T1000 (cell line): ENCODE data around the gene SF1.

ENCODE experiments used
- DNase-seq: peaks from one replicate; lab custom pipeline; 2025; ENCODE audit warnings: mixed read lengths; lab: John Stamatoyannopoulos, UW

The SF1 gene

GRCh38 chr11:64745189-64745520 lies 33.2 kb downstream of the SF1 start:
- DNase-seq = no peak

GRCh38 chr11:64744544-64745188 lies 33.7 kb downstream of the SF1 start:
- DNase-seq = no peak

- DNase-seq = no peak
These were observed 34.5 kb downstream of the SF1 start, which contains the start of gene RASGRP2 for GRCh38 chr11:64743591-64744543. Gene RASGRP2 (minus strand): TSS chr11:64744142. CDS start chr11:64742866, 1,276 bp downstream.

DNA sequence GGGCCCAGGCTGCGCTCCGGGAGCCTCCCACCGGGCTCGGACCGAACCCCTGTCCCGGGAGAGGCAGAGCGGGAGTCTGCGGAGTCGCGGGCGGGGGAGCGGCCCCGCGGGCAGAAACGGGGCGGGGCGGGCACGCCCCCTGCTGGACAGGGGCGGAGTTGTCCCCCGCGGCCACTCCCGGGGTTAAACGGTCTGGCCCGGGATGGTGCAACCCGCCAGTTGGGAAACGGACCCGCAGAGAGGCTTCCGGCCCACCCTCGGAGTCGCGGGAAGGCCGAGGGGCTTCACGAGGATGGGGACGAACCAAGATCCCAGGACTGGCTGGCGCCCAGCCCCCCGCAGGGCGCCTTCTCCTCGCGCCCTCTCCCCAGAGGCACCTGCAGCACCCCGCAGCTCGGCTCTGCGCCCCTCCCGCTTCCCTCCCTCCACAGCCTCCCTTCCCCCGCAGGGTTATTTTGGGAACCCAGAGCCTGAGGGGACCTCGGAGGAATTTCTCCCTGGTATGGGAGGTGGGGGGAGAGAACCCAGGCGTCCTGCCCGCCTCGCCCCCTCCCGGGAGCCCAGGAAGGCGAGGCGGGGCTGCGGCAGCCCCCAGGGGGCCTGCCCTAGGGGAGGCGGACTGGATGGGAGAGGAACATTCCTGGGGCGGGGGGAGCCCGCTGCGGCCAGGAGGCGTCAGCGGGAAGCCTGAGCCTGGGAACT lies 35.3 kb downstream of the SF1 start:
- peak; percentile 69 for DNase-seq

- DNase-seq = no peak
These were observed 36.1 kb downstream of the SF1 start for GRCh38 chr11:64742087-64742888.

- DNase-seq = no peak
These were observed 36.8 kb downstream of the SF1 start for GRCh38 chr11:64741375-64742086.

DNA sequence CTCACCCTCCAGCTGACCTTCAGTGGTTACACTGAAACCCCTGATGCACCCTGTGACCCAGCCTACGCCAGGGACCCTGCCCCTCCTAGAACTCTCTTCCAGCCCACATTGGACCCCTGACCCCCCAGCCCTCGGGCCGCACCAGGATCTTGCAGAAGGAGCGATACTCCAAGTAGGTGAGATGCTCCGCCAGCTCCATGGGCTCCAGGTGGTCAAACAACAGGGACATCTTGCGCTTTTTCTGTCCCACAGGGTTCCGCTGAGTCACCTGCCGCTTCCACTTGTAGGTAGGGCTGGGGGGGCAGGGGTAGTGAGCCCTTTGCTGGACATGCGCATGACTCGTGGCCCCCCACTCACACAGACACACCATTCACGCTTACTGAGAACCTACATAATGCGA lies 38.5 kb downstream of the SF1 start:
- no peak for DNase-seq

DNA sequence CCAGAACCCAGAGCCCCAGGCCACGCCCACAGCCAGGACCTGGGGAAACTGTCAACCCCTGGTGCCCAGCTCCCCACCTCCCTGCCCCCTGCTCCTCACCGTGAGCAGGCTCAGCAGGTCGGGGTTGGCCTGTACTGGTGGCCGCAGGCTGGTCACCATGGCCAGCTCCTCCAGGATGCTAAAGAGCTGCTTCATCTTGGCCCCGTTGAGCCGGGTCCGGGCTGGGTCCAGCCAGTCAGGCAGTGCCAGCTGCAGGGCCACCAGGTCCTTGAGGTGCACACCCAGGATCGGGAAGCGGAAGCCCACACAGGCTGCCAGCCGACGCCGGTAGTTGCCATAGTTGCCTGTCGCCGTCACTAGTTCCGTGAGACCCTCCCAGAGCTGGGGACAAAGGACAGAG lies 41.7 kb downstream of the SF1 start:
- DNase-seq = no peak

DNA sequence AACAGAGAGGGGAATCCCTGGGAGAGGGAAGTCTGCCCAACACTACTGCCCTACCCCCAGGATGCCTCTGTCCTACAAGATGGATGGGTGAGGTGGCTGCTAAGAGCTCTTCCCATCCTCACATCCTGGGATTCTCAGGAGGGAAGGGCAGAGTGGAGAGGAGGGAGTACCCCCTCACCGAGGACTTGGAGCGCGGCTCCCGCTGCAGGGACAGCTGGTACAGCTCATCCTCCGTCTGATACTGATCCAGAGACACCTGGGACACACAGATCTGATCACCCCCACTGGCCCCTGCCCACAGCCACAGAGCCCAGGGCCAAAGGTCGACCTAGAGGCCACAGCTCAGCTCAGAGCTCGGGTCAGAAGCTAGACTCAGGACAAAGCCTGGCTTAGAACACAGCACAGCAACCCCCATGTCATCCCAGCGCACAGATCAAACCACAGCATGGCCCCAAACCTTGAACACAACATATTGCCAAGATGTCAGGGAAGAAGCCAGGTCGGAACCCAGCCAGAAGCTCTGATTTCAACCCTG lies 42.5 kb downstream of the SF1 start:
- DNase-seq = no peak

- no peak for DNase-seq
These were observed 43.3 kb downstream of the SF1 start for GRCh38 chr11:64734811-64735724.

DNA sequence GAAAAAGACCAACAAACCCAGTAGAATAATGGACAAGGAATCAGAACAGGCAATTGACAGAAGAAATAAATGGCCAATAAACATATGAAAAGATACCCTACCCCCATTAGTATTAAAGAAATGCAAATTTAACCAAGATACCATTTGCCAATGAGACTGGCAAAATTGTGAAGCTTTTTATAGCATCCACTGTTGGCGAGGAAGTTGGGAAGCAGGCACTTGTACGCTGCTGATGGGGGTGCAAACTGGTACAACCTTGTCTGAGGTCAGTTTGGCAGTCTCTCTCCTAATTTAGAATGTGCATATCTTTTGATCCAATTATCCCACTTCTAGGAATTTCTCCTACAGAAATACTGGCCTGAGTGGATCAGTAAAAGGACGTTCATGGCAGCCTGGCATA lies 46.7 kb downstream of the SF1 start:
- no peak for DNase-seq

DNA sequence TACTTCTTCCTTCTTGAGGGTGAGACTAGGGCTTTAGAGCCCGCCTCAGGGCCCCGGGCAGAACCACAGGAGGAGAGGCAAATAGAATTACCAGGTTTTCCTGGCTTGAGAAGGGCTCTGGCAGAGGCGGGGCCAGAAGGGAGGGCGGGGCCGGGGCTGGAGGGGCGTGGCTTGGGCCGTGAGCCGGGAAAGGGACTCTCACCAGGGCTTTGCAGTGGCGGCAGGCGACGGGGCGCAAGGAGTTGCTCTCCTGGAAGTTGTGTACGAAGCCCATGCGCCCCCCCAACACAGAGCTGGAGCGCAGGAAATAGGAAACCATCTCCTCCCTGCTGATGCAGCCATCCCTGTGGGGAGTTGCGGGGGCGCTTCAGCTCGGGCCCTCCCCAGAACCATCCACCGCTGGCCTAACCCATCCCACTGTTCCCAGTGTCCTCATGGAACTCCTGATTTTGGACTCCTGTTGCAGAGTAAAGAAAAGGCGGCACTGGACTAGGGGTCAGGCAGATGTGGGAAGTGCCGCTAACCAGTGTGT lies 48.4 kb downstream of the SF1 start:
- no peak for DNase-seq

GRCh38 chr11:64728757-64729365 lies 49.5 kb downstream of the SF1 start:
- no peak for DNase-seq

DNA sequence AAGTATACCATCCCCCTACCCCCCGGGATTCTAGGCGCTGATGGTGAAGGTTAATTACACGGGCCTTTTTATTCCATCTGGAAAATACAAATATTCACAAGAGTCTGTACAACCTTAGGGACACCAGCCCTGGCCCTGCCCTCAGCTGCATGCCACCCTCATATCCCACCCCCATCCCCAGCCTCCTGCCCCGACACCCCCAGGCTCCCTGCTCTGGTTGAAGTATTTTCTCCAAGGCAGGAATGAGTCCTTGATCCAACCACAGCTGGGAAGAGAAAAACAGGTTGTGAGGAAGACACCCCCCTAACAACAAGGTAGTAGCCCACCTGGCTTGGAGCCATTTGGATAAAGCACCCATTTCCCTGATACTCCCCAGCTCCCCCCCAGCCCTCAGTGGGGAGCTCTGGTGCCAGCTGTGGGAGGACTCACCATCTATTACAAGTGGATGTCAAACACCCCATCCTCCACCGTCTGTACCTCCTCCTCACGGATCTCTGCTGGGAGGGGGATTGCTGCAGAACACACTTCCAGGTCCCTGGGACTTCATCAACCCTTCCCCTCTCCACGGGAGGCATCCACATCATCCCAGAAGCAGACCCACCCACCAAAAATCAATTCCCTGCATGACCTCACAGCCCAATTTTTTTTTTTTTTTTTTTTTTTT lies 51.3 kb downstream of the SF1 start:
- no peak for DNase-seq

DNA sequence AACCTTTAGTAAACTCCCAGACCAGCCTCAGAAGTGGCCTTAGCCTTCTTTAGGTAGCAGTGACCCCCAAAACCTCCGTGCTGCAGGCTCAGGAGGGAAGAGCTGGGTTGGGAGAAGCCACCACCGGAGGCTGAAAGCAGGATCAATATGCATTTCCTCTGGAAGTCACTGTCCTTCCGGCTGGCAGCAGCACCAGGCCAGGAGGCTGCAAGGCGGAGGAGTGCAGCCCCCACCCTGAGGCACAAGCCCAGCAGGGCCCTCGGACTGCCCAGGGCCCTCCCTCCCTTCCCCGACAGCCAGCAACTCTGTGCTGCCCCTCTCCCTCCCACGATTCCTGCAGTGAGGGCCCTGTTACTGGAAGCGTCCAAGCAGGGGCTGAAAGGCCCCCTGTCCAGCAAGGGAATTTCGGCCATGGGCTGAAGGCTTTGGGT lies 52.1 kb downstream of the SF1 start:
- no peak for DNase-seq

DNA sequence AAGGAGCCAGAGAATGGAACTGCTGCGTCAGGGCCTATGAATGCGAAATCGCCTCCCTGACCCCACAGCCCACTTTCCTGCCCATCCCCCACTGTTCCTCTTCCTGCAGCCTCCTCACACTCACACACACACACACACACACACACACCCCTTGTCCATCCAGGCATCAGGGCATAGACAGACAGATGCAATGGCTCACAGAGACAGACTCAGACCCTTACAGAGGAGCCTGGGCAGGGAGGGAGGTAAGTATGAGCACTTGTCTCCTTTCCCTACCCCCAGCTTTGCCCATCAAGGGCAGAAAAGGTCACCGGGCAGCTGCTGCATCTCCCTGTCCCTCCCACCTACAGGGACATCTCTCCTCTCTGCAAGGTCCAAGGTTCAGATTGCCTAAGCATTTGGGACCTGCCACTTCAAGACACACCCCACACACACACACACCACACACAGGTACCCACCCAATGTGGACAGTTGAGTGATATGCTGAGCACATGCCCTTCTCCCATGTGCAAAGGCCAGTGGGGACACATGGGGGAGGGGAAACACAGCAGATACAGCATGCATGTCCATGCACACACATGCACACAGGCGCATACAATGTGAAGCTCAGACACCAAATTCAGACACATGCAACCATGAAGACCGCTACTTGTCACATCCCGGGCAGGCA lies 53.3 kb downstream of the SF1 start:
- DNase-seq = no peak

GRCh38 chr11:64723907-64724862 lies 54.2 kb downstream of the SF1 start:
- DNase-seq = no peak
